Neural progenitor cell (in vitro differentiated cells): ENCODE measurements around the gene TSHZ2.

Experiments used
- EZH2phosphoT487 ChIP-seq: fragments of 200-600 bp; sonication (generic); IDR thresholded peaks from 2 replicates; pipeline ENCODE4 v1.6.1; 2017; ENCODE audit warnings: antibody characterized with exemption
- TF ChIP-seq, protein P1 (sequence below): fragments of 200-600 bp; sonication (generic); IDR thresholded peaks from 2 replicates; pipeline ENCODE4 v1.5.1; 2017; ENCODE audit warnings: antibody characterized with exemption, mild to moderate bottlenecking

DNA sequence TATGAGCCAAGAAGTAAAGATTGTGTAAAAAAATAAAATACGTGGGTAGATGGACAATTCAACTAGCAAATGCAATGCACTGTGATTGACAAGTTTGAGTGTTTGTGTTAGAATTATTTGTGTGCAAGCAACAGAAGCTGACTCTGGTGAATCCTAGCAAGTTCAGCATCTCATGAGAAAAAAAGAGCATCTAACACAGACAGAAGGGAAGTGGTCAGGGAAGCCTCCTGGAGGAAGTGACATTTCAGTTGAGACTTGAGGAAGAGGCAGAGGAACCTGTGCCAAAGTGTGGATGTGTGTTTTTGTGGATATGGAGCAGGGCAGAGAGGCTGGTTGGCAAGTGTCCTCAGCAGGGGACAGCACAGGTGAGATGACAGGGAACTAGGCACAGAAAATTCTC lies 372.7 kb downstream of the TSHZ2 start:
- TF ChIP-seq, protein P1, sequence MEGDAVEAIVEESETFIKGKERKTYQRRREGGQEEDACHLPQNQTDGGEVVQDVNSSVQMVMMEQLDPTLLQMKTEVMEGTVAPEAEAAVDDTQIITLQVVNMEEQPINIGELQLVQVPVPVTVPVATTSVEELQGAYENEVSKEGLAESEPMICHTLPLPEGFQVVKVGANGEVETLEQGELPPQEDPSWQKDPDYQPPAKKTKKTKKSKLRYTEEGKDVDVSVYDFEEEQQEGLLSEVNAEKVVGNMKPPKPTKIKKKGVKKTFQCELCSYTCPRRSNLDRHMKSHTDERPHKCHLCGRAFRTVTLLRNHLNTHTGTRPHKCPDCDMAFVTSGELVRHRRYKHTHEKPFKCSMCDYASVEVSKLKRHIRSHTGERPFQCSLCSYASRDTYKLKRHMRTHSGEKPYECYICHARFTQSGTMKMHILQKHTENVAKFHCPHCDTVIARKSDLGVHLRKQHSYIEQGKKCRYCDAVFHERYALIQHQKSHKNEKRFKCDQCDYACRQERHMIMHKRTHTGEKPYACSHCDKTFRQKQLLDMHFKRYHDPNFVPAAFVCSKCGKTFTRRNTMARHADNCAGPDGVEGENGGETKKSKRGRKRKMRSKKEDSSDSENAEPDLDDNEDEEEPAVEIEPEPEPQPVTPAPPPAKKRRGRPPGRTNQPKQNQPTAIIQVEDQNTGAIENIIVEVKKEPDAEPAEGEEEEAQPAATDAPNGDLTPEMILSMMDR: no peak
- no peak for TF ChIP-seq EZH2phosphoT487
